ENCODE data around the gene CLDN6. TPM values are rescaled to one million over a fixed set of nuclear protein-coding genes. Genes with fewer than 3 reads are reported as not detected.

Gene CLDN6
- total RNA-seq, 1 donor from 2014 or later = 319 TPM

DNA sequence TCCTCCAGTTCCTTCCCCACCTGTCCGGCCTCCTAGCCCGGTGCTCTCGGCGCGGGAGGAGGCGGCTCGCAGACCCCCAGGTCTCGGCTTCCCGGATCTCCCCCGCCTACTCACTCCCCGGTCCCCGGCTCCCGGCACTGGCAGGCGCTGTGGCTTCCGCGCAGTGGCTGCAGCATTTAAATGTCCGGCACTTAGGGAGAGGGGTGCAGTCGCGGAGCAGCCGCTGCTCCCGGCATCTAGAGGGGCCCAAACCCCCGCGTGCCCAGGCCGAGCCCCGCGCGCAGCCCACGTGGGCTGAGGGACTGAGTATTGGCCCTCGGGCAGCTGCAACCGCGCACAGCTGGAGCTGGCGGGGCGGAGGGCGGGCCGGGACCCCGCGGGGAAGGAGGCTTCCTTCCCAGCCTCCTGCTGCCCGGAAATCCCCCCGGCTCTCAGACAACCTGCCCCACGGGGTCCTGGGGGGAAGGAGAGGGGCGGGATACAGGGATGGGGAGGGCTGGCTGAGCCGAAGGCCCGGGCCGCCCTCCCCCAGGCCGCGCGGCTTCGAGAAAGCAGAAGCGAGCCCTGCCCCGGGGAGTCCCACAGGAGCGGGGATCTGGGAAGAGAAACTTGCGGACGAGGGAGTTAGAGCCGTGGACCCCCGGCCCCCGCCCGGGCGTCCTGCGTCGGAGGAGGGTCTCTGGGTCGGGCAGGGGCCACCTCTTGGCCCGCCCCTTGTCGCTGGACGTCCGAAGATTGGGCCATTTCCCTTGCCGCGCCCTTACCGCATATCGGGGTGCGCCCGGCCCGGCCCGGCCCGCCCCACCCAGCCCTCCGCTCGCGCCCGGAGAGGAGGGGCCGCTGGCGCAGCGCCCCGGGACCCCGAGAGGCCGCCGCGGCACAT lies 28.0 kb upstream of the CLDN6 start, which contains the start of gene MMP25:
Gene MMP25, plus strand, starts transcription at position 804 of the 883 bp plus-strand sequence. CDS start 357 bp downstream, outside the sequence.
- no peak for TF ChIP-seq CTCF (IDR thresholded peaks at IDR 0.05; ENCODE audit: insufficient read depth, low read length, poor library complexity, severe bottlenecking)
- H3K36me3 ChIP-seq (ENCODE audit: control insufficient read depth, insufficient read depth, low read length) = no peaks in the 10 kb centered on the region
- peak within 1 kb of the TSS; percentile 37 for H3K4me3 ChIP-seq (ENCODE audit: low read depth, low read length)
- DNase-seq (ENCODE audit: low read depth) = no peak
- H3K27me3 ChIP-seq (ENCODE audit: control insufficient read depth, insufficient read depth, low read length) = peaks cover 49% of the 10 kb centered on the region

- Histone ChIP-seq H3K36me3 (ENCODE audit: control insufficient read depth, insufficient read depth, low read length) (no peaks in the 10 kb centered on the region), H3K4me3 (ENCODE audit: low read depth, low read length) (no peak overlapping the region), H3K27me3 (ENCODE audit: control insufficient read depth, insufficient read depth, low read length) (peaks cover 46% of the 10 kb centered on the region)
- TF ChIP-seq CTCF (IDR thresholded peaks at IDR 0.05; ENCODE audit: insufficient read depth, low read length, poor library complexity, severe bottlenecking) = no peak
- DNase-seq (ENCODE audit: low read depth) = no peak
Observed at GRCh38 chr16:3044708-3045107, 26.7 kb upstream of the CLDN6 start.

- no peaks in the 10 kb centered on the region for H3K36me3 ChIP-seq (ENCODE audit: control insufficient read depth, insufficient read depth, low read length)
- H3K27me3 ChIP-seq (ENCODE audit: control insufficient read depth, insufficient read depth, low read length) = peaks cover 50% of the 10 kb centered on the region
- TF ChIP-seq CTCF (IDR thresholded peaks at IDR 0.05; ENCODE audit: insufficient read depth, low read length, poor library complexity, severe bottlenecking) = no peak
- no peak for DNase-seq (ENCODE audit: low read depth)
- H3K4me3 ChIP-seq (ENCODE audit: low read depth, low read length) = no peak overlapping the region
Observed at GRCh38 chr16:3042376-3042775, 24.4 kb upstream of the CLDN6 start.

GRCh38 chr16:3038896-3039295 lies 20.9 kb upstream of the CLDN6 start:
- H3K36me3 ChIP-seq (ENCODE audit: control insufficient read depth, insufficient read depth, low read length) = no peaks in the 10 kb centered on the region
- DNase-seq (ENCODE audit: low read depth) = no peak
- H3K4me3 ChIP-seq (ENCODE audit: low read depth, low read length) = no peak overlapping the region
- H3K27me3 ChIP-seq (ENCODE audit: control insufficient read depth, insufficient read depth, low read length) = peaks cover 57% of the 10 kb centered on the region
- no peak for TF ChIP-seq CTCF (IDR thresholded peaks at IDR 0.05; ENCODE audit: insufficient read depth, low read length, poor library complexity, severe bottlenecking)

DNA sequence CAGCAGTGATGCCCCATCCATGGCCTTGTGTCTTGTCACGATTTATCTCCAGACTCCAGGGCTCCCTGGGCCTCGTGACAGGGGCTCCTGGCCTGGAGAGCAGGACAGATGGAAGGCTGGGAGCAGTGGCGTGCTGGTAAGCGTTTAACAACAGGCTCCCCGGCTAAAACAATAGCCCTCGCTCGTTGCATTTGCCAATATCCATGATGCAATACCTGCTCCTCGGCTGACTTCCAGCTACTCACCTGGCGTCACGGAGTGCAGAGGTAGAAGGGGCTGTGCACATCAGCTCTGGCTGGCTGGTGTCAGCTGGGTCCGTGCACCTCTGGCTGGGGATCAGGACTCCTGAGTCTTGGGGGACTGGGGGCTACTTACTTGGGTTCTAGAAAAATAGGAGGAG lies 20.3 kb upstream of the CLDN6 start:
- Histone ChIP-seq H3K27me3 (ENCODE audit: control insufficient read depth, insufficient read depth, low read length) (peaks cover 63% of the 10 kb centered on the region), H3K4me3 (ENCODE audit: low read depth, low read length) (no peak overlapping the region), H3K36me3 (ENCODE audit: control insufficient read depth, insufficient read depth, low read length) (no peaks in the 10 kb centered on the region)
- TF ChIP-seq CTCF (IDR thresholded peaks at IDR 0.05; ENCODE audit: insufficient read depth, low read length, poor library complexity, severe bottlenecking) = no peak
- DNase-seq (ENCODE audit: low read depth) = no peak

All from kidney epithelial cell (primary cell).